WTC11 (cell line): ENCODE measurements around the gene OR8D4. TPM values are rescaled to one million over a fixed set of nuclear protein-coding genes. Genes with fewer than 3 reads are reported as not detected.

Source experiments
- ATAC-seq: fragments of 200-7000 bp; cut with Tn5 transposase; 2 replicates; pipeline ENCODE4 v1.10.0; 2021; ENCODE audit warnings: mild to moderate bottlenecking, moderate library complexity
- CTCF ChIA-PET: fragments of 300-600 bp; sonication (Branson Sonifier 250); formaldehyde crosslinking; loops from one replicate; lab custom pipeline; 2021; ENCODE audit warnings: antibody characterized with exemption; lab: Charles Lee
- POLR2A ChIA-PET: fragments of 350-600 bp; sonication (Branson Sonifier 250); formaldehyde crosslinking; loops from one replicate; lab custom pipeline; 2021; ENCODE audit warnings: antibody characterized with exemption; lab: Charles Lee
- DNase-seq: peaks from one replicate; pipeline ENCODE4 v3.0.0; 2021; ENCODE audit warnings: low spot score
- H3K27ac Mint-ChIP-seq: 2 replicates; pipeline ENCODE4 v1.8.0; 2021; ENCODE audit warnings: mixed read lengths
- H3K27me3 Mint-ChIP-seq: 2 replicates; pipeline ENCODE4 v1.8.0; 2021; ENCODE audit warnings: low read depth, mild to moderate bottlenecking, moderate library complexity, mixed read lengths
- H3K36me3 Mint-ChIP-seq: 2 replicates; pipeline ENCODE4 v1.8.0; 2021; ENCODE audit warnings: mixed read lengths
- H3K4me1 Mint-ChIP-seq: 2 replicates; pipeline ENCODE4 v1.8.0; 2022; ENCODE audit warnings: mixed read lengths
- H3K4me3 Mint-ChIP-seq: 2 replicates; pipeline ENCODE4 v1.8.0; 2021; ENCODE audit warnings: mild to moderate bottlenecking, moderate library complexity, mixed read lengths
- H3K9me3 Mint-ChIP-seq: 2 replicates; pipeline ENCODE4 v1.8.0; 2021; ENCODE audit warnings: mixed read lengths
- CREB1 ChIP-seq: sonication (generic); formaldehyde crosslinking; IDR thresholded peaks from 2 replicates; pipeline ENCODE4 v1.8.0; 2023; ENCODE audit warnings: mild to moderate bottlenecking, missing genetic modification reagents
- CREM ChIP-seq: sonication (generic); formaldehyde crosslinking; IDR thresholded peaks from 2 replicates; pipeline ENCODE4 v1.8.1; 2022; ENCODE audit warnings: mild to moderate bottlenecking, missing genetic modification reagents, moderate library complexity
- FOXK1 ChIP-seq: sonication (generic); formaldehyde crosslinking; IDR thresholded peaks from 2 replicates; pipeline ENCODE4 v1.8.0; 2022; ENCODE audit warnings: mild to moderate bottlenecking, moderate library complexity, missing genetic modification reagents
- GABPB1 ChIP-seq: sonication (generic); formaldehyde crosslinking; IDR thresholded peaks from 2 replicates; pipeline ENCODE4 v1.8.1; 2023; ENCODE audit warnings: mild to moderate bottlenecking, missing genetic modification reagents
- GTF2I ChIP-seq: fragments of 250-450 bp; sonication (Bioruptor Pico); conservative IDR thresholded peaks from 2 replicates; pipeline ENCODE4 v1.4.0; 2021; ENCODE audit warnings: mild to moderate bottlenecking
- JUN ChIP-seq: sonication (generic); formaldehyde crosslinking; IDR thresholded peaks from 2 replicates; pipeline ENCODE4 v1.8.0; 2023; ENCODE audit warnings: mild to moderate bottlenecking, missing genetic modification reagents
- MXD4 ChIP-seq: fragments of 250-450 bp; sonication (Bioruptor Pico); IDR thresholded peaks from 2 replicates; pipeline ENCODE4 v1.8.0; 2021; ENCODE audit warnings: mild to moderate bottlenecking, moderate library complexity, borderline replicate concordance
- NFE2L1 ChIP-seq: sonication (generic); formaldehyde crosslinking; IDR thresholded peaks from 2 replicates; pipeline ENCODE4 v1.8.1; 2023; ENCODE audit warnings: missing genetic modification reagents
- NFYB ChIP-seq: sonication (generic); formaldehyde crosslinking; conservative IDR thresholded peaks from 2 replicates; pipeline ENCODE4 v1.8.0; 2022; ENCODE audit warnings: low read depth, missing genetic modification reagents
- NR1H2 ChIP-seq: sonication (generic); formaldehyde crosslinking; IDR thresholded peaks from 2 replicates; pipeline ENCODE4 v1.9.0; 2021; ENCODE audit warnings: mild to moderate bottlenecking, moderate library complexity, missing genetic modification reagents
- RORB ChIP-seq: fragments of 250-450 bp; sonication (Bioruptor Pico); IDR thresholded peaks from 2 replicates; pipeline ENCODE4 v1.9.0; 2021; ENCODE audit warnings: mild to moderate bottlenecking
- SMAD4 ChIP-seq: sonication (generic); formaldehyde crosslinking; IDR thresholded peaks from 2 replicates; pipeline ENCODE4 v1.8.0; 2022; ENCODE audit warnings: mild to moderate bottlenecking, missing genetic modification reagents
- SOX15 ChIP-seq: fragments of 250-450 bp; sonication (Bioruptor Pico); IDR thresholded peaks from 2 replicates; pipeline ENCODE4 v1.9.0; 2021; ENCODE audit warnings: mild to moderate bottlenecking
- TP53 ChIP-seq: sonication (generic); formaldehyde crosslinking; IDR thresholded peaks from 2 replicates; pipeline ENCODE4 v1.8.1; 2023; ENCODE audit warnings: mild to moderate bottlenecking, missing genetic modification reagents
- ZBTB21 ChIP-seq: sonication (generic); formaldehyde crosslinking; IDR thresholded peaks from 2 replicates; pipeline ENCODE4 v1.8.1; 2023; ENCODE audit warnings: mild to moderate bottlenecking, missing genetic modification reagents, borderline replicate concordance
- ZNF121 ChIP-seq: sonication (generic); formaldehyde crosslinking; IDR thresholded peaks from 2 replicates; pipeline ENCODE4 v1.8.0; 2023; ENCODE audit warnings: missing genetic modification reagents
- ZNF138 ChIP-seq: sonication (generic); formaldehyde crosslinking; conservative IDR thresholded peaks from 2 replicates; pipeline ENCODE4 v1.8.1; 2022; ENCODE audit warnings: mild to moderate bottlenecking, moderate library complexity, missing genetic modification reagents
- ZNF263 ChIP-seq: sonication (generic); formaldehyde crosslinking; IDR thresholded peaks from 2 replicates; pipeline ENCODE4 v1.8.1; 2022; ENCODE audit warnings: low read depth, mild to moderate bottlenecking, moderate library complexity, missing genetic modification reagents
- ZNF317 ChIP-seq: sonication (generic); formaldehyde crosslinking; IDR thresholded peaks from 2 replicates; pipeline ENCODE4 v1.8.1; 2023; ENCODE audit warnings: low read depth, mild to moderate bottlenecking, moderate library complexity, missing genetic modification reagents, borderline replicate concordance
- ZNF416 ChIP-seq: fragments of 250-450 bp; sonication (Bioruptor Pico); IDR thresholded peaks from 2 replicates; pipeline ENCODE4 v1.9.0; 2021; ENCODE audit warnings: mild to moderate bottlenecking, inconsistent platforms
- total RNA-seq: library from RNA; stranded (reverse); gene quantifications from 3 replicates; pipeline ENCODE4 v1.2.3, GENCODE V29; 2021
- TF ChIP-seq, protein P1 (sequence below): sonication (generic); formaldehyde crosslinking; conservative IDR thresholded peaks from 2 replicates; pipeline ENCODE4 v1.8.1; 2022; ENCODE audit warnings: mild to moderate bottlenecking, missing genetic modification reagents
- TF ChIP-seq, protein P2 (sequence below): sonication (generic); formaldehyde crosslinking; IDR thresholded peaks from 2 replicates; pipeline ENCODE4 v1.8.1; 2023; ENCODE audit warnings: mild to moderate bottlenecking, missing genetic modification reagents, moderate library complexity
- TF ChIP-seq, protein P3 (sequence below): fragments of 250-450 bp; sonication (Bioruptor Pico); IDR thresholded peaks from 2 replicates; pipeline ENCODE4 v1.9.0; 2021; ENCODE audit warnings: mild to moderate bottlenecking, borderline replicate concordance
- TF ChIP-seq, protein P4 (sequence below): sonication (generic); formaldehyde crosslinking; IDR thresholded peaks from 2 replicates; pipeline ENCODE4 v1.8.1; 2023; ENCODE audit warnings: mild to moderate bottlenecking, missing genetic modification reagents, borderline replicate concordance
- TF ChIP-seq, protein P5 (sequence below): fragments of 250-450 bp; sonication (Bioruptor Pico); IDR thresholded peaks from 2 replicates; pipeline ENCODE4 v2.1.2; 2022; ENCODE audit warnings: mild to moderate bottlenecking, moderate library complexity
- TF ChIP-seq, protein P6 (sequence below): sonication (generic); formaldehyde crosslinking; IDR thresholded peaks from 2 replicates; pipeline ENCODE4 v1.8.1; 2023; ENCODE audit warnings: mild to moderate bottlenecking, missing genetic modification reagents

The OR8D4 gene
- total RNA-seq, 1 experiment from 2014 or later: 0.07 TPM

DNA sequence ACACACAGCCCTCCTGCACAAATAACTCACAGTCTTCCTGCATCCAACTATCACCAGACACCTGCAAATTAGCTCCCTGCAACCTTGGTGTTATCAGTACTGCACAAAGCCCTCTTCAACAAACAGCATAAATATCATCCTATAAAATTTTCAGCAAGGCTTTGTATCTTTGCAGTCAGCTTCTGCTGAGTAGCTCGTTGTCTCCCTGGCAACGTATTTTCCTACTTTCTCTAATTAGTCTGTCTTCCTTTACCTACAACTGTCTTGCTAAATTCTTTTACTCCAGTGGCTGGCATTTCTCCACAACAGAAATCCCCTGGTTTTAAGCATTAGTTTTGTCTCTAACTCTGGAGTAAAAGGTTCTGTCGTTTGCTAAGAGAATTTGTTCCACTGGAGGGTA lies 3.9 kb downstream of the OR8D4 start:
- Mint-ChIP-seq H3K4me1 (peaks cover 8% of the 10 kb centered on the region), H3K9me3 (no peaks in the 10 kb centered on the region), H3K4me3 (no peak overlapping the region), H3K27ac (no peak overlapping the region), H3K27me3 (no peaks in the 10 kb centered on the region), H3K36me3 (no peaks in the 10 kb centered on the region)
- TF ChIP-seq, protein P1, sequence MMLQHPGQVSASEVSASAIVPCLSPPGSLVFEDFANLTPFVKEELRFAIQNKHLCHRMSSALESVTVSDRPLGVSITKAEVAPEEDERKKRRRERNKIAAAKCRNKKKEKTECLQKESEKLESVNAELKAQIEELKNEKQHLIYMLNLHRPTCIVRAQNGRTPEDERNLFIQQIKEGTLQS (CRISPR knock-in tag): no peak
- TF ChIP-seq GABPB1 (CRISPR knock-in tag) (no peak), NFYB (CRISPR knock-in tag) (no peak), CREB1 (no peak), ZNF416 (no peak)
- TF ChIP-seq, protein P2, sequence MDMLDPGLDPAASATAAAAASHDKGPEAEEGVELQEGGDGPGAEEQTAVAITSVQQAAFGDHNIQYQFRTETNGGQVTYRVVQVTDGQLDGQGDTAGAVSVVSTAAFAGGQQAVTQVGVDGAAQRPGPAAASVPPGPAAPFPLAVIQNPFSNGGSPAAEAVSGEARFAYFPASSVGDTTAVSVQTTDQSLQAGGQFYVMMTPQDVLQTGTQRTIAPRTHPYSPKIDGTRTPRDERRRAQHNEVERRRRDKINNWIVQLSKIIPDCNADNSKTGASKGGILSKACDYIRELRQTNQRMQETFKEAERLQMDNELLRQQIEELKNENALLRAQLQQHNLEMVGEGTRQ (CRISPR knock-in tag): no peak
- TF ChIP-seq, protein P3, sequence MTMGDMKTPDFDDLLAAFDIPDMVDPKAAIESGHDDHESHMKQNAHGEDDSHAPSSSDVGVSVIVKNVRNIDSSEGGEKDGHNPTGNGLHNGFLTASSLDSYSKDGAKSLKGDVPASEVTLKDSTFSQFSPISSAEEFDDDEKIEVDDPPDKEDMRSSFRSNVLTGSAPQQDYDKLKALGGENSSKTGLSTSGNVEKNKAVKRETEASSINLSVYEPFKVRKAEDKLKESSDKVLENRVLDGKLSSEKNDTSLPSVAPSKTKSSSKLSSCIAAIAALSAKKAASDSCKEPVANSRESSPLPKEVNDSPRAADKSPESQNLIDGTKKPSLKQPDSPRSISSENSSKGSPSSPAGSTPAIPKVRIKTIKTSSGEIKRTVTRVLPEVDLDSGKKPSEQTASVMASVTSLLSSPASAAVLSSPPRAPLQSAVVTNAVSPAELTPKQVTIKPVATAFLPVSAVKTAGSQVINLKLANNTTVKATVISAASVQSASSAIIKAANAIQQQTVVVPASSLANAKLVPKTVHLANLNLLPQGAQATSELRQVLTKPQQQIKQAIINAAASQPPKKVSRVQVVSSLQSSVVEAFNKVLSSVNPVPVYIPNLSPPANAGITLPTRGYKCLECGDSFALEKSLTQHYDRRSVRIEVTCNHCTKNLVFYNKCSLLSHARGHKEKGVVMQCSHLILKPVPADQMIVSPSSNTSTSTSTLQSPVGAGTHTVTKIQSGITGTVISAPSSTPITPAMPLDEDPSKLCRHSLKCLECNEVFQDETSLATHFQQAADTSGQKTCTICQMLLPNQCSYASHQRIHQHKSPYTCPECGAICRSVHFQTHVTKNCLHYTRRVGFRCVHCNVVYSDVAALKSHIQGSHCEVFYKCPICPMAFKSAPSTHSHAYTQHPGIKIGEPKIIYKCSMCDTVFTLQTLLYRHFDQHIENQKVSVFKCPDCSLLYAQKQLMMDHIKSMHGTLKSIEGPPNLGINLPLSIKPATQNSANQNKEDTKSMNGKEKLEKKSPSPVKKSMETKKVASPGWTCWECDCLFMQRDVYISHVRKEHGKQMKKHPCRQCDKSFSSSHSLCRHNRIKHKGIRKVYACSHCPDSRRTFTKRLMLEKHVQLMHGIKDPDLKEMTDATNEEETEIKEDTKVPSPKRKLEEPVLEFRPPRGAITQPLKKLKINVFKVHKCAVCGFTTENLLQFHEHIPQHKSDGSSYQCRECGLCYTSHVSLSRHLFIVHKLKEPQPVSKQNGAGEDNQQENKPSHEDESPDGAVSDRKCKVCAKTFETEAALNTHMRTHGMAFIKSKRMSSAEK (CRISPR knock-in tag): no peak
- ATAC-seq (no peak), DNase-seq (no peak)
- ChIA-PET POLR2A (no interaction called here), CTCF (no interaction called here)

DNA sequence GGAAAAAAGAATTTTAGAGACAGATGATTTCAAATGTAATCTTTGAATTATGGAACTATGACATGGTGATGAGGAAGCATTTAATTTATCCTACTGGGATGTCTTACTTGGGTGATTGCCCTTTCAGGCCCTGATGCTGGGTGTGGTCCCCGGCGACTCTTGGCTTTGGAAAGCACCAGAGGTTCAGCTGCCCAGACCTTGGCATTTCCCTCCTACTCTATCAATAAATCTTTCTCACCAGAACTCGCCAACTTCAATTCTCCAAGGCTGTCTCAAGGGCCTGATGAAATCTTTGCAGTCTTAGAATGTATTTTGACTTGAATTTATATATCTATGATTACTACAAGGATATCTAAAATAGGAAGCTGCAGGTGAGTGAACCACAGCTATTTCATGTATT lies 19.0 kb downstream of the OR8D4 start:
- H3K4me1 Mint-ChIP-seq: no peaks in the 10 kb centered on the region
- no peaks in the 10 kb centered on the region for H3K36me3 Mint-ChIP-seq
- H3K9me3 Mint-ChIP-seq: peaks cover 5% of the 10 kb centered on the region; the same call in 1 of the 2 replicates
- no peak for ATAC-seq
- ChIA-PET CTCF (no interaction called here), POLR2A (no interaction called here)
- DNase-seq: no peak
- H3K27me3 Mint-ChIP-seq: no peaks in the 10 kb centered on the region
- no peak overlapping the region for H3K27ac Mint-ChIP-seq
- no peak overlapping the region for H3K4me3 Mint-ChIP-seq
- no peak for TF ChIP-seq NFE2L1 (CRISPR knock-in tag)
- no peak for TF ChIP-seq CREM (CRISPR knock-in tag)
- TF ChIP-seq TP53 (CRISPR knock-in tag): no peak
- TF ChIP-seq, protein P4, sequence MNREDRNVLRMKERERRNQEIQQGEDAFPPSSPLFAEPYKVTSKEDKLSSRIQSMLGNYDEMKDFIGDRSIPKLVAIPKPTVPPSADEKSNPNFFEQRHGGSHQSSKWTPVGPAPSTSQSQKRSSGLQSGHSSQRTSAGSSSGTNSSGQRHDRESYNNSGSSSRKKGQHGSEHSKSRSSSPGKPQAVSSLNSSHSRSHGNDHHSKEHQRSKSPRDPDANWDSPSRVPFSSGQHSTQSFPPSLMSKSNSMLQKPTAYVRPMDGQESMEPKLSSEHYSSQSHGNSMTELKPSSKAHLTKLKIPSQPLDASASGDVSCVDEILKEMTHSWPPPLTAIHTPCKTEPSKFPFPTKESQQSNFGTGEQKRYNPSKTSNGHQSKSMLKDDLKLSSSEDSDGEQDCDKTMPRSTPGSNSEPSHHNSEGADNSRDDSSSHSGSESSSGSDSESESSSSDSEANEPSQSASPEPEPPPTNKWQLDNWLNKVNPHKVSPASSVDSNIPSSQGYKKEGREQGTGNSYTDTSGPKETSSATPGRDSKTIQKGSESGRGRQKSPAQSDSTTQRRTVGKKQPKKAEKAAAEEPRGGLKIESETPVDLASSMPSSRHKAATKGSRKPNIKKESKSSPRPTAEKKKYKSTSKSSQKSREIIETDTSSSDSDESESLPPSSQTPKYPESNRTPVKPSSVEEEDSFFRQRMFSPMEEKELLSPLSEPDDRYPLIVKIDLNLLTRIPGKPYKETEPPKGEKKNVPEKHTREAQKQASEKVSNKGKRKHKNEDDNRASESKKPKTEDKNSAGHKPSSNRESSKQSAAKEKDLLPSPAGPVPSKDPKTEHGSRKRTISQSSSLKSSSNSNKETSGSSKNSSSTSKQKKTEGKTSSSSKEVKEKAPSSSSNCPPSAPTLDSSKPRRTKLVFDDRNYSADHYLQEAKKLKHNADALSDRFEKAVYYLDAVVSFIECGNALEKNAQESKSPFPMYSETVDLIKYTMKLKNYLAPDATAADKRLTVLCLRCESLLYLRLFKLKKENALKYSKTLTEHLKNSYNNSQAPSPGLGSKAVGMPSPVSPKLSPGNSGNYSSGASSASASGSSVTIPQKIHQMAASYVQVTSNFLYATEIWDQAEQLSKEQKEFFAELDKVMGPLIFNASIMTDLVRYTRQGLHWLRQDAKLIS (CRISPR knock-in tag): no peak
- no peak for TF ChIP-seq SOX15 (CRISPR knock-in tag)
- no peak for TF ChIP-seq ZNF138 (CRISPR knock-in tag)
- no peak for TF ChIP-seq FOXK1 (CRISPR knock-in tag)
- TF ChIP-seq ZNF317 (CRISPR knock-in tag): no peak
- no peak for TF ChIP-seq JUN (CRISPR knock-in tag)
- no peak for TF ChIP-seq SMAD4 (CRISPR knock-in tag)
- no peak for TF ChIP-seq RORB (CRISPR knock-in tag)
- TF ChIP-seq NR1H2 (CRISPR knock-in tag): no peak
- TF ChIP-seq ZBTB21 (CRISPR knock-in tag): no peak
- TF ChIP-seq, protein P5, sequence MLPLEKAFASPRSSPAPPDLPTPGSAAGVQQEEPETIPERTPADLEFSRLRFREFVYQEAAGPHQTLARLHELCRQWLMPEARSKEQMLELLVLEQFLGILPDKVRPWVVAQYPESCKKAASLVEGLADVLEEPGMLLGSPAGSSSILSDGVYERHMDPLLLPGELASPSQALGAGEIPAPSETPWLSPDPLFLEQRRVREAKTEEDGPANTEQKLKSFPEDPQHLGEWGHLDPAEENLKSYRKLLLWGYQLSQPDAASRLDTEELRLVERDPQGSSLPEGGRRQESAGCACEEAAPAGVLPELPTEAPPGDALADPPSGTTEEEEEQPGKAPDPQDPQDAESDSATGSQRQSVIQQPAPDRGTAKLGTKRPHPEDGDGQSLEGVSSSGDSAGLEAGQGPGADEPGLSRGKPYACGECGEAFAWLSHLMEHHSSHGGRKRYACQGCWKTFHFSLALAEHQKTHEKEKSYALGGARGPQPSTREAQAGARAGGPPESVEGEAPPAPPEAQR: no peak
- no peak for TF ChIP-seq ZNF121
- no peak for TF ChIP-seq GTF2I (CRISPR knock-in tag)
- no peak for TF ChIP-seq MXD4 (CRISPR knock-in tag)
- TF ChIP-seq ZNF263: no peak
- TF ChIP-seq, protein P6, sequence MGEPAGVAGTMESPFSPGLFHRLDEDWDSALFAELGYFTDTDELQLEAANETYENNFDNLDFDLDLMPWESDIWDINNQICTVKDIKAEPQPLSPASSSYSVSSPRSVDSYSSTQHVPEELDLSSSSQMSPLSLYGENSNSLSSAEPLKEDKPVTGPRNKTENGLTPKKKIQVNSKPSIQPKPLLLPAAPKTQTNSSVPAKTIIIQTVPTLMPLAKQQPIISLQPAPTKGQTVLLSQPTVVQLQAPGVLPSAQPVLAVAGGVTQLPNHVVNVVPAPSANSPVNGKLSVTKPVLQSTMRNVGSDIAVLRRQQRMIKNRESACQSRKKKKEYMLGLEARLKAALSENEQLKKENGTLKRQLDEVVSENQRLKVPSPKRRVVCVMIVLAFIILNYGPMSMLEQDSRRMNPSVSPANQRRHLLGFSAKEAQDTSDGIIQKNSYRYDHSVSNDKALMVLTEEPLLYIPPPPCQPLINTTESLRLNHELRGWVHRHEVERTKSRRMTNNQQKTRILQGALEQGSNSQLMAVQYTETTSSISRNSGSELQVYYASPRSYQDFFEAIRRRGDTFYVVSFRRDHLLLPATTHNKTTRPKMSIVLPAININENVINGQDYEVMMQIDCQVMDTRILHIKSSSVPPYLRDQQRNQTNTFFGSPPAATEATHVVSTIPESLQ (CRISPR knock-in tag): no peak
